ENCODE data around the gene EPB41L2.

EPB41L2 gene

GRCh38 chr6:131023834-131024504, 39.1 kb downstream of the EPB41L2 start:
- TF ChIP-seq CTCF (IDR thresholded peaks at IDR 0.05; ENCODE audit: control insufficient read depth, insufficient read depth, low read depth, low read length, missing control alignments), result no peak
- peak; percentile 33 for DNase-seq (ENCODE audit: low read depth)
- no peak overlapping the region for H3K4me3 ChIP-seq (ENCODE audit: control insufficient read depth, low read depth, low read length)

DNA sequence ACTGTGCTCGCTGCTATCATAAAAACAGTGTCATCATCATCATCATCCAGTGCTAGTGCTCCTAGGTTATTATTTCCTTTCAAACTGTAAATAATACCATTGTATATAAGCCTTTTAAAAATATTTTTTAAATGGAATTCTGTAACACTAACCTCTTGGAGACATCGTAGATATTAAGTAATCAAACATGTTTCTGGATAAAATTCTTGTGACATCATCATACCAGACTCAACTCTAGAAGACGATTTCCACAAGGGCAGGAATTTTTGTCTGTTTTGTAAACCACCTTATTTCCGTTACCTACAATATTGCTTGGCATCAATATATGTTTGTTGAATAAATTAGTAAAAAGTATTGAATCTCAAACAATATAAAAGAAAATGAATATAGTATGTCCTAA, 40.4 kb downstream of the EPB41L2 start:
- H3K4me3 ChIP-seq (ENCODE audit: control insufficient read depth, low read depth, low read length), result no peak overlapping the region
- no peak for DNase-seq (ENCODE audit: low read depth)
- TF ChIP-seq CTCF (IDR thresholded peaks at IDR 0.05; ENCODE audit: control insufficient read depth, insufficient read depth, low read depth, low read length, missing control alignments), result no peak

DNA sequence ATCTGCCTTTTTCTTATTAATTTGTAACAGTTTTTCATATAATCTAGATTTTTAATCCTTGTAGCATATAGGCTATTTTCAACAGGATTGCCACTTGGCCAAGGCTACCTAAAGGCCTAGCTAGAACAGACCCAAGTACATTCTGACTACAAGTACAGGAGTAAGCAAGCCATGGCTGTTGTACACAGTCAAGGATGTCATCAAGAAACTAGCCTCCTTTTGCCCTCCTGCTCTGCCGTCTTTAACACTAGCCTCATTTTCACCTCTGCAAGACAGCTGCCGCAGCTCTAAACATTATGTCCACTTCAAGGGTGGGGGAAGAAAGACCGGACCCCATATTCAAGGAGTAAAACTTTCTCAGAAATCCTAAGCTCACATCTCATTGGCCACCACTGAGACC, 45.1 kb downstream of the EPB41L2 start:
- H3K4me3 ChIP-seq (ENCODE audit: control insufficient read depth, low read depth, low read length), result no peak overlapping the region
- TF ChIP-seq CTCF (IDR thresholded peaks at IDR 0.05; ENCODE audit: control insufficient read depth, insufficient read depth, low read depth, low read length, missing control alignments), result no peak
- DNase-seq (ENCODE audit: low read depth), result no peak

DNA sequence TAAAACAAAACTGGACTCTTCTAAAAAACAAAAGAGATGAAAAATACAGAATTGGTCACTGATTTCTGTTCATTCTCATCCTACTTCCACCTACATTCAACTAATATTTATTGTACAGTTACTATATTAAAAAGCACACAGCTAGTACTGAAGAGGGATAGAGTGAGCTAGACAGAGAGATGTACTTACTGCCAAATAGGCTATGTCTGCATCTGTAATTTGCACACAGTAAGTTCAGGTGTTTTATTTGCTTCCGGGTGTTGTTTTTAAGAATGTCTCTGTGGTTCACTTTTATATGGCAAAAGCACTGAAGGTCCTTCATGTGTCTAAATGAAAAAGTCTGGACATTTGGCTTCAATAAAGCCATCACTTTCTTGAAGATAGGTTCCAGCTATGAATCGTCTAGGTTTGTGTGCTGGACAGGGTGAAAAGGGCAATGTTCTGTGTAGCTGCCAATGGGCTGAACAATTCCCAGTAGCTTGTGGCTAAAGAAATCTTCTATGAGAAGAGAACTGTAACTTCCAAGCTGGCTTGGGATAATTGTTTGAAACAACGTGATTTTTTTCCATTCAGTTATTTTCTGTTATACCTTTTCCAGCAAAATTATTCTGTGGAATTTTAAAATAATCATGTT, 47.3 kb downstream of the EPB41L2 start:
- no peak for TF ChIP-seq CTCF (IDR thresholded peaks at IDR 0.05; ENCODE audit: control insufficient read depth, insufficient read depth, low read depth, low read length, missing control alignments)
- peak; percentile 49 for DNase-seq (ENCODE audit: low read depth)
- no peak overlapping the region for H3K4me3 ChIP-seq (ENCODE audit: control insufficient read depth, low read depth, low read length)

GRCh38 chr6:131015025-131015591, 47.9 kb downstream of the EPB41L2 start:
- DNase-seq (ENCODE audit: low read depth), result no peak
- no peak for TF ChIP-seq CTCF (IDR thresholded peaks at IDR 0.05; ENCODE audit: control insufficient read depth, insufficient read depth, low read depth, low read length, missing control alignments)
- no peak overlapping the region for H3K4me3 ChIP-seq (ENCODE audit: control insufficient read depth, low read depth, low read length)

GRCh38 chr6:131014080-131014776, 48.8 kb downstream of the EPB41L2 start:
- TF ChIP-seq CTCF (IDR thresholded peaks at IDR 0.05; ENCODE audit: control insufficient read depth, insufficient read depth, low read depth, low read length, missing control alignments), result no peak
- no peak for DNase-seq (ENCODE audit: low read depth)
- H3K4me3 ChIP-seq (ENCODE audit: control insufficient read depth, low read depth, low read length), result no peak overlapping the region

Measured in AG09309 (cell line).